CD4-positive, alpha-beta T cell treated with Interferon alpha-2 for 1 hour (primary cell): ENCODE results near the gene TMEM235.

Experiments
- DNase-seq, 2 donors: peaks; one replicate each; pipeline ENCODE4 v3.0.0-alpha.2; 2020 to 2022

Gene TMEM235

GRCh38 chr17:78255953-78256706, 24.7 kb downstream of the TMEM235 start:
- no peak for DNase-seq

GRCh38 chr17:78256707-78257591, 25.5 kb downstream of the TMEM235 start:
- no peak for DNase-seq

- DNase-seq, result peak; percentile 47 to 60
These were observed 26.4 kb downstream of the TMEM235 start for GRCh38 chr17:78257810-78258322.

GRCh38 chr17:78258323-78259191, 27.1 kb downstream of the TMEM235 start:
- peak; percentile 89 to 90 for DNase-seq

GRCh38 chr17:78259192-78259554, 27.7 kb downstream of the TMEM235 start:
- DNase-seq, result no peak

- peak; percentile 39 to 68 for DNase-seq
These were observed 31.8 kb downstream of the TMEM235 start for GRCh38 chr17:78263063-78263735.

GRCh38 chr17:78263736-78264340, 32.4 kb downstream of the TMEM235 start:
- no peak for DNase-seq

GRCh38 chr17:78264590-78264989, 33.2 kb downstream of the TMEM235 start:
- no peak for DNase-seq

- DNase-seq, result no peak
These were observed 33.7 kb downstream of the TMEM235 start for GRCh38 chr17:78265121-78265520.

GRCh38 chr17:78266231-78266631, 34.8 kb downstream of the TMEM235 start:
- DNase-seq, result no peak

- no peak for DNase-seq
These were observed 35.3 kb downstream of the TMEM235 start for GRCh38 chr17:78266771-78267170.

- DNase-seq, result no peak
These were observed 36.0 kb downstream of the TMEM235 start for GRCh38 chr17:78267253-78268073.

GRCh38 chr17:78268191-78268874, 36.9 kb downstream of the TMEM235 start:
- no peak for DNase-seq

- DNase-seq, result no peak
These were observed 37.8 kb downstream of the TMEM235 start for GRCh38 chr17:78268951-78269905.

- no peak for DNase-seq
These were observed 38.5 kb downstream of the TMEM235 start for GRCh38 chr17:78269955-78270381.

GRCh38 chr17:78271419-78272170, 40.2 kb downstream of the TMEM235 start:
- no peak for DNase-seq

- peak; percentile 65 to 79 for DNase-seq
These were observed 40.9 kb downstream of the TMEM235 start for GRCh38 chr17:78272181-78272913.

GRCh38 chr17:78272914-78273258, 41.5 kb downstream of the TMEM235 start:
- no peak for DNase-seq
